ENCODE measurements around the gene PCDHGB2. TPM values are rescaled to one million over a fixed set of nuclear protein-coding genes. Genes with fewer than 3 reads are reported as not detected.
"Not testable (repeated sequence)": the region's sequence is repeated elsewhere in the genome, so short reads cannot be mapped to it uniquely, and the experiment has no call there.

The PCDHGB2 gene
- total RNA-seq, 2 experiments from 2014 or later: 0.11 to 0.14 TPM

GRCh38 chr5:141389153-141390042, 29.6 kb downstream of the PCDHGB2 start:
- H3K27me3 Mint-ChIP-seq: peaks cover 67% of the 10 kb centered on the region
- H3K4me1 Mint-ChIP-seq (ENCODE audit: low read depth): peaks cover 2% of the 10 kb centered on the region
- H3K4me3 Mint-ChIP-seq: no peak overlapping the region
- CTCF ChIA-PET: interaction anchor here (0.7 to 1.5 kb wide), 9 partner anchors 15 to 202 kb away, joined by 3 to 5 read pairs (median 3); partner anchors contain the start of genes PCDHGA11, PCDHGA3, PCDHGB3 and PCDHGB6
- no peak for DNase-seq
- intact Hi-C loops (cut with micrococcal nuclease): no loop called here
- ATAC-seq: no peak
- peaks cover 20% of the 10 kb centered on the region for H3K36me3 Mint-ChIP-seq (ENCODE audit: low read depth)
- peaks cover 41% of the 10 kb centered on the region for H3K9me3 Mint-ChIP-seq
- POLR2A ChIA-PET: no interaction called here
- TF ChIP-seq, protein P1, sequence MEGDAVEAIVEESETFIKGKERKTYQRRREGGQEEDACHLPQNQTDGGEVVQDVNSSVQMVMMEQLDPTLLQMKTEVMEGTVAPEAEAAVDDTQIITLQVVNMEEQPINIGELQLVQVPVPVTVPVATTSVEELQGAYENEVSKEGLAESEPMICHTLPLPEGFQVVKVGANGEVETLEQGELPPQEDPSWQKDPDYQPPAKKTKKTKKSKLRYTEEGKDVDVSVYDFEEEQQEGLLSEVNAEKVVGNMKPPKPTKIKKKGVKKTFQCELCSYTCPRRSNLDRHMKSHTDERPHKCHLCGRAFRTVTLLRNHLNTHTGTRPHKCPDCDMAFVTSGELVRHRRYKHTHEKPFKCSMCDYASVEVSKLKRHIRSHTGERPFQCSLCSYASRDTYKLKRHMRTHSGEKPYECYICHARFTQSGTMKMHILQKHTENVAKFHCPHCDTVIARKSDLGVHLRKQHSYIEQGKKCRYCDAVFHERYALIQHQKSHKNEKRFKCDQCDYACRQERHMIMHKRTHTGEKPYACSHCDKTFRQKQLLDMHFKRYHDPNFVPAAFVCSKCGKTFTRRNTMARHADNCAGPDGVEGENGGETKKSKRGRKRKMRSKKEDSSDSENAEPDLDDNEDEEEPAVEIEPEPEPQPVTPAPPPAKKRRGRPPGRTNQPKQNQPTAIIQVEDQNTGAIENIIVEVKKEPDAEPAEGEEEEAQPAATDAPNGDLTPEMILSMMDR (IDR thresholded peaks at IDR 0.05): no peak
- H3K27ac Mint-ChIP-seq: no peak overlapping the region

DNA sequence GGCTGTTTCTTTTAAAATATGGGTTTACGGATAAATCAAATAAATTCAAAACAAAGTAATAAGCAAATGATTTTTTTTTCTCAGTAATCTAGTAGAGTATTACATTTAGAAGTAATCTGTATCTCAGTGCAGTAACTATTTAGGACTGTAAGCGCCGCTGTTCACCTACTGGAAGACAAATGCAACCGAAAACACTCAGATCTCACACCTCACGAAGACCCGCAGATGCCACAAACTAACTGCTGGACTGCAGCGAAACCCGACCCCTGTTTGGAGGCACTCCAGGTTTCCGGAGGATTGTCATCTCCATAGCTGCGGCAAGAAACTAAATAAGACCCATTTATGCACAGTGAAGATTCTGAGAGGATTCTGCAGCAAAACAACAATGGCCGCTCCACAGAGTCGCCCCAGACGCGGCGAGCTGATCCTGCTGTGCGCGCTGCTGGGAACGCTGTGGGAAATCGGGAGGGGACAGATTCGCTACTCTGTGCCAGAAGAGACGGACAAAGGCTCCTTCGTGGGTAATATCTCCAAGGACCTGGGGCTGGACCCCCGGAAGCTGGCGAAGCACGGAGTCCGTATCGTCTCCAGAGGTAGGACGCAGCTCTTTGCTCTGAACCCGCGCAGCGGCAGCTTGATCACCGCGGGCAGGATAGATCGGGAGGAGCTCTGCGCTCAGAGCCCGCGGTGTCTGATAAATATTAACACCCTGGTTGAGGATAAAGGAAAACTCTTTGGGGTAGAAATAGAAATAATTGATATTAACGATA, 32.8 kb downstream of the PCDHGB2 start, which contains the start of gene PCDHGA8:
PCDHGA8 (plus strand) TSS at position 205 of the 770 bp plus-strand sequence; CDS start at position 386, 181 bp downstream.
- POLR2A ChIA-PET: no interaction called here
- Mint-ChIP-seq H3K27ac (no peak within 1 kb of the TSS), H3K27me3 (peaks cover 57% of the 10 kb centered on the region), H3K9me3 (peaks cover 31% of the 10 kb centered on the region), H3K4me3 (no peak within 1 kb of the TSS), H3K36me3 (ENCODE audit: low read depth) (peaks cover 19% of the 10 kb centered on the region), H3K4me1 (ENCODE audit: low read depth) (peaks cover 2% of the 10 kb centered on the region)
- intact Hi-C loops (cut with micrococcal nuclease): no loop called here
- CTCF ChIA-PET: interaction anchor here (1.0 to 2.2 kb wide), 9 partner anchors 15 to 206 kb away, joined by 3 to 9 read pairs (median 3); partner anchors contain the start of genes PCDHB9, PCDHGA1, PCDHGA10 and PCDHGA11
- no peak for DNase-seq
- ATAC-seq: no peak
- TF ChIP-seq, protein P1 (IDR thresholded peaks at IDR 0.05): peak; percentile 33

DNA sequence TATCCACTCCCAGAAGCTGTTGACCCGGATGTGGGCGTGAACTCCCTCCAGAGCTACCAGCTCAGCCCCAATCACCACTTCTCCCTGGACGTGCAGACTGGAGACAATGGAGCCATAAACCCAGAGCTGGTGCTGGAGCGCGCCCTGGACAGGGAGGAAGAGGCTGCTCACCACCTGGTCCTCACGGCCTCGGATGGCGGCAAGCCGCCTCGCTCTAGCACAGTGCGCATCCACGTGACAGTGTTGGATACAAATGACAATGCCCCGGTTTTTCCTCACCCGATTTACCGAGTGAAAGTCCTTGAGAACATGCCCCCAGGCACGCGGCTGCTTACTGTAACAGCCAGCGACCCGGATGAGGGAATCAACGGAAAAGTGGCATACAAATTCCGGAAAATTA, 33.5 kb downstream of the PCDHGB2 start:
- Mint-ChIP-seq H3K36me3 (ENCODE audit: low read depth) (peaks cover 19% of the 10 kb centered on the region), H3K27me3 (peaks cover 57% of the 10 kb centered on the region), H3K4me3 (no peak overlapping the region), H3K9me3 (peaks cover 29% of the 10 kb centered on the region), H3K27ac (no peak overlapping the region), H3K4me1 (ENCODE audit: low read depth) (peaks cover 2% of the 10 kb centered on the region)
- DNase-seq (no peak), ATAC-seq (no peak)
- ChIA-PET POLR2A (no interaction called here), CTCF (interaction anchor here (0.6 to 2.2 kb wide), 6 partner anchors 14 to 92 kb away, joined by 3 to 9 read pairs (median 3); partner anchors contain the start of genes PCDHGA1, PCDHGA10, PCDHGA12 and PCDHGB6)
- TF ChIP-seq, protein P1 (IDR thresholded peaks at IDR 0.05): no peak
- intact Hi-C loops (cut with micrococcal nuclease): no loop called here

DNA sequence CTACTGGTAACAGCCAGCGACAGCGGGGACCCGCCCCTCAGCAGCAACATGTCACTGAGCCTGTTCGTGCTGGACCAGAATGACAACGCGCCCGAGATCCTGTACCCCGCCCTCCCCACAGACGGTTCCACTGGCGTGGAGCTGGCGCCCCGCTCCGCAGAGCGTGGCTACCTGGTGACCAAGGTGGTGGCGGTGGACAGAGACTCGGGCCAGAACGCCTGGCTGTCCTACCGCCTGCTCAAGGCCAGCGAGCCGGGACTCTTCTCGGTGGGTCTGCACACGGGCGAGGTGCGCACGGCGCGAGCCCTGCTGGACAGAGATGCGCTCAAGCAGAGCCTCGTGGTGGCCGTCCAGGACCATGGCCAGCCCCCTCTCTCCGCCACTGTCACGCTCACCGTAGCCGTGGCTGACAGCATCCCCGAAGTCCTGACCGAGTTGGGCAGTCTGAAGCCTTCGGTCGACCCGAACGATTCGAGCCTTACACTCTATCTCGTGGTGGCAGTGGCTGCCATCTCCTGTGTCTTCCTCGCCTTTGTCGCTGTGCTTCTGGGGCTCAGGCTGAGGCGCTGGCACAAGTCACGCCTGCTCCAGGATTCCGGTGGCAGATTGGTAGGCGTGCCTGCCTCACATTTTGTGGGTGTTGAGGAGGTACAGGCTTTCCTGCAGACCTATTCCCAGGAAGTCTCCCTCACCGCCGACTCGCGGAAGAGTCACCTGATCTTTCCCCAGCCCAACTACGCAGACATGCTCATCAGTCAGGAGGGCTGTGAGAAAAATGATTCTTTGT, 34.8 kb downstream of the PCDHGB2 start:
- POLR2A ChIA-PET; H3K4me3 Mint-ChIP-seq; H3K4me1 Mint-ChIP-seq (ENCODE audit: low read depth); intact Hi-C loops (cut with micrococcal nuclease); ATAC-seq; H3K27ac Mint-ChIP-seq; DNase-seq: not testable (repeated sequence)
- Mint-ChIP-seq H3K9me3 (peaks cover 29% of the 10 kb centered on the region), H3K36me3 (ENCODE audit: low read depth) (peaks cover 23% of the 10 kb centered on the region), H3K27me3 (peaks cover 55% of the 10 kb centered on the region)
- CTCF ChIA-PET: interaction anchor here (3.6 kb wide), 1 partner anchor 19 kb away, joined by 19 read pairs; the partner anchor contains the start of gene PCDHGA10
